Endothelial cell of umbilical vein (primary cell): ENCODE data around the gene IZUMO2. TPM values are rescaled to one million over a fixed set of nuclear protein-coding genes. Genes with fewer than 3 reads are reported as not detected.

Experiments
- BruUV-seq: library from RNA; stranded (reverse); fragments of 400-500 nt; replicated peaks from 2 replicates; lab custom pipeline; 2021; lab: Mats Ljungman, UMichigan
- CTCF ChIA-PET: fragments of 300-600, 350-600 bp; sonication (Branson Sonifier 250); formaldehyde crosslinking; loops from one replicate; lab custom pipeline; 2021; ENCODE audit warnings: antibody characterized with exemption, inconsistent platforms; lab: Charles Lee
- POLR2A ChIA-PET: fragments of 300-600, 350-600 bp; sonication (Branson Sonifier 250); formaldehyde crosslinking; loops from one replicate; lab custom pipeline; 2021; ENCODE audit warnings: antibody characterized with exemption, inconsistent platforms; lab: Charles Lee
- DNase-seq: peaks from one replicate; pipeline ENCODE4 v3.0.0-alpha.2; 2011; ENCODE audit warnings: low read depth, low spot score
- FAIRE-seq: peaks from 2 replicates; lab custom pipeline; 2011; peaks lifted over from hg19 to GRCh38; lab: Jason Lieb, UNC
- H2AFZ ChIP-seq: 2 replicates; pipeline ENCODE4 v1.6.0; 2012; ENCODE audit warnings: low read depth, low read length, control low read depth, inconsistent platforms
- H3K27ac ChIP-seq: 2 replicates; pipeline ENCODE4 v1.5.1; 2011; ENCODE audit warnings: low read depth, mild to moderate bottlenecking, control low read depth, low read length, moderate library complexity; ENCODE audit not compliant: insufficient read depth
- H3K27me3 ChIP-seq, 2 experiments: 2 replicates each; pipeline versions ENCODE4 v1.6.0 to v1.6.1; 2011; ENCODE audit warnings: low read length in 2 of 2, mixed read lengths in 1 of 2; ENCODE audit not compliant: control insufficient read depth in 2 of 2, insufficient read depth in 2 of 2
- H3K36me3 ChIP-seq, 2 experiments: 2 replicates in 1 of 2; 3 replicates in 1 of 2; pipeline ENCODE4 v1.5.1; 2011; ENCODE audit warnings: low read length in 2 of 2, mild to moderate bottlenecking in 1 of 2, moderate library complexity in 1 of 2; ENCODE audit not compliant: control insufficient read depth in 2 of 2, insufficient read depth in 2 of 2; ENCODE audit errors: extremely low read depth in 1 of 2
- H3K4me1 ChIP-seq: 3 replicates; pipeline ENCODE4 v1.5.1; 2011; ENCODE audit warnings: mild to moderate bottlenecking, low read length; ENCODE audit not compliant: control insufficient read depth, insufficient read depth; ENCODE audit errors: extremely low read depth
- H3K4me2 ChIP-seq: 2 replicates; pipeline ENCODE4 v1.6.1; 2011; ENCODE audit warnings: low read length, control low read depth, mixed read lengths; ENCODE audit not compliant: insufficient read depth
- H3K4me3 ChIP-seq, 3 experiments: fragments of 200-600 bp in 1 of 3; sonication (generic), shearing (Covaris generic) in 1 of 3; replicated peaks in 1 of 3; 2 replicates each; pipeline ENCODE4 v1.5.1; 2011 to 2016; ENCODE audit warnings: control low read depth in 3 of 3, low read length in 3 of 3, mild to moderate bottlenecking in 2 of 3, inconsistent platforms in 1 of 3, low read depth in 1 of 3, moderate library complexity in 1 of 3; ENCODE audit not compliant: insufficient read depth in 1 of 3
- H3K79me2 ChIP-seq: 2 replicates; pipeline ENCODE4 v1.6.0; 2012; ENCODE audit warnings: low read length, inconsistent platforms; ENCODE audit not compliant: control insufficient read depth, insufficient read depth
- H3K9ac ChIP-seq: replicated peaks from 2 replicates; pipeline ENCODE3; 2011; ENCODE audit warnings: low read length, control low read depth; ENCODE audit not compliant: insufficient read depth; ENCODE audit errors: extremely low read depth
- H3K9me1 ChIP-seq: replicated peaks from 3 replicates; pipeline ENCODE4 v1.6.0; 2011; ENCODE audit warnings: mild to moderate bottlenecking, low read length; ENCODE audit not compliant: control insufficient read depth, insufficient read depth; ENCODE audit errors: extremely low read depth
- H3K9me3 ChIP-seq: replicated peaks from 2 replicates; pipeline ENCODE4 v1.5.1; 2012; ENCODE audit warnings: low read length, inconsistent platforms; ENCODE audit not compliant: control insufficient read depth, insufficient read depth
- H4K20me1 ChIP-seq: replicated peaks from 2 replicates; pipeline ENCODE3; 2011; ENCODE audit warnings: mild to moderate bottlenecking, low read length; ENCODE audit not compliant: control insufficient read depth, insufficient read depth; ENCODE audit errors: extremely low read depth
- EZH2 ChIP-seq: IDR thresholded peaks from 2 replicates; pipeline ENCODE4 v1.6.1; 2012; ENCODE audit warnings: borderline replicate concordance, low read depth, mild to moderate bottlenecking, moderate library complexity, low read length, inconsistent platforms; ENCODE audit not compliant: severe bottlenecking
- FOS ChIP-seq: IDR thresholded peaks from 2 replicates; pipeline ENCODE4 v1.6.1; 2011; ENCODE audit warnings: mild to moderate bottlenecking, low read length, moderate library complexity, borderline replicate concordance; ENCODE audit not compliant: insufficient read depth
- GATA2 ChIP-seq: IDR thresholded peaks from 2 replicates; pipeline ENCODE4 v1.7.0; 2011; ENCODE audit warnings: low read depth, mild to moderate bottlenecking, moderate library complexity, mixed read lengths, low read length; ENCODE audit not compliant: insufficient read length, insufficient read depth
- JUN ChIP-seq: IDR thresholded peaks from 2 replicates; pipeline ENCODE4 v1.6.1; 2011; ENCODE audit warnings: borderline replicate concordance, low read depth; ENCODE audit not compliant: insufficient read length, insufficient read depth
- MAX ChIP-seq: IDR thresholded peaks from 2 replicates; pipeline ENCODE4 v1.6.1; 2011; ENCODE audit not compliant: insufficient read depth, insufficient read length
- MYC ChIP-seq: IDR thresholded peaks from one replicate; pipeline ENCODE4 v1.6.1; 2011; ENCODE audit warnings: mild to moderate bottlenecking, low read depth, low read length
- POLR2A ChIP-seq: IDR thresholded peaks from 2 replicates; pipeline ENCODE4 v1.6.1; 2012; ENCODE audit warnings: low read depth, mild to moderate bottlenecking, control low read depth, low read length
- POLR2AphosphoS5 ChIP-seq: IDR thresholded peaks from 2 replicates; pipeline ENCODE4 v1.6.1; 2012; ENCODE audit warnings: low read depth, mild to moderate bottlenecking, control low read depth, low read length, moderate library complexity; ENCODE audit not compliant: insufficient read depth
- dilution Hi-C: fragments of 300-500 bp; cut with MboI; formaldehyde crosslinking; loops from one replicate; pipeline ENCODE4 v1.15.0; 2019; ENCODE audit warnings: low sequenced_read_pairs; ENCODE audit not compliant: extremely low pct_ligation_motif_present
- intact Hi-C: fragments of 100-400 bp; cut with micrococcal nuclease; formaldehyde crosslinking; loops from one replicate; pipeline ENCODE4 v1.10.0; 2022
- polyA plus RNA-seq, 4 experiments: library from polyadenylated mRNA; depleted of rRNA in 3 of 4; stranded (reverse) in 3 of 4; unstranded in 1 of 4; fragments of >200 nt; gene quantifications; 2 replicates each; pipeline versions ENCODE4 v1.2.1 to v1.2.3, GENCODE V29; 2011 to 2012; ENCODE audit warnings: missing spikeins in 1 of 4
- total RNA-seq: library from RNA; stranded (reverse); gene quantifications from 2 replicates; pipeline ENCODE4 v1.2.3, GENCODE V29; 2021
- TF ChIP-seq, protein P1 (sequence below), 2 donors: IDR thresholded peaks; 1 replicate in 1 of 2; 2 replicates in 1 of 2; pipeline ENCODE4 v1.5.1; 2011; ENCODE audit warnings: low read length in 2 of 2, mild to moderate bottlenecking in 2 of 2, moderate library complexity in 2 of 2, control low read depth in 1 of 2, inconsistent platforms in 1 of 2, low read depth in 1 of 2; ENCODE audit not compliant: insufficient read depth in 1 of 2; ENCODE audit errors: extremely low read depth in 1 of 2

The IZUMO2 gene
- total and polyA plus RNA-seq, 2 donors (not counting 3 experiments of a cell fraction or from before 2014, with no cell fraction given), result not detected

DNA sequence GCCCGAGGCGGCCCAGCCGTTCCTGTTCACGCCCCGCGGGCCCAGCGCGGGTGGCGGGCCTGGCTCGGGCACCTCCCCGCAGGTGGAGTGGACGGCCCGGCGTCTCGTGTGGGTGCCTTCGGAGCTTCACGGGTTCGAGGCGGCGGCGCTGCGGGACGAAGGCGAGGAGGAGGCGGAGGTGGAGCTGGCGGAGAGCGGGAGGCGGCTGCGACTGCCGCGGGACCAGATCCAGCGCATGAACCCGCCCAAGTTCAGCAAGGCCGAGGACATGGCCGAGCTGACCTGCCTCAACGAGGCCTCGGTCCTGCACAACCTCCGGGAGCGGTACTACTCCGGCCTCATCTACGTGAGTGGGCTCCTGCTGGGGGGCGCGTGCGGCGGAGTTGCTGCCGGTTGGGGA lies 47.3 kb upstream of the IZUMO2 start:
- DNase-seq (no peak), FAIRE-seq (no peak)
- Histone ChIP-seq H3K9ac (no peak overlapping the region), H2AFZ (no peak overlapping the region), H3K27ac (no peak overlapping the region), H3K27me3 (no peaks in the 10 kb centered on the region), H4K20me1 (no peaks in the 10 kb centered on the region), H3K4me1 (no peaks in the 10 kb centered on the region), H3K4me2 (no peak overlapping the region), H3K9me1 (no peaks in the 10 kb centered on the region), H3K36me3 (no peaks in the 10 kb centered on the region), H3K9me3 (no peaks in the 10 kb centered on the region), H3K4me3 (no peak overlapping the region), H3K79me2 (no peaks in the 10 kb centered on the region)
- CTCF ChIA-PET, result no interaction called here
- intact Hi-C loops, result no loop called here
- BruUV-seq, result no TSS peak
- dilution Hi-C loops, result no loop called here
- TF ChIP-seq MAX, result no peak
- no peak for TF ChIP-seq POLR2AphosphoS5
- no peak for TF ChIP-seq EZH2
- TF ChIP-seq MYC, result no peak
- TF ChIP-seq, protein P1, sequence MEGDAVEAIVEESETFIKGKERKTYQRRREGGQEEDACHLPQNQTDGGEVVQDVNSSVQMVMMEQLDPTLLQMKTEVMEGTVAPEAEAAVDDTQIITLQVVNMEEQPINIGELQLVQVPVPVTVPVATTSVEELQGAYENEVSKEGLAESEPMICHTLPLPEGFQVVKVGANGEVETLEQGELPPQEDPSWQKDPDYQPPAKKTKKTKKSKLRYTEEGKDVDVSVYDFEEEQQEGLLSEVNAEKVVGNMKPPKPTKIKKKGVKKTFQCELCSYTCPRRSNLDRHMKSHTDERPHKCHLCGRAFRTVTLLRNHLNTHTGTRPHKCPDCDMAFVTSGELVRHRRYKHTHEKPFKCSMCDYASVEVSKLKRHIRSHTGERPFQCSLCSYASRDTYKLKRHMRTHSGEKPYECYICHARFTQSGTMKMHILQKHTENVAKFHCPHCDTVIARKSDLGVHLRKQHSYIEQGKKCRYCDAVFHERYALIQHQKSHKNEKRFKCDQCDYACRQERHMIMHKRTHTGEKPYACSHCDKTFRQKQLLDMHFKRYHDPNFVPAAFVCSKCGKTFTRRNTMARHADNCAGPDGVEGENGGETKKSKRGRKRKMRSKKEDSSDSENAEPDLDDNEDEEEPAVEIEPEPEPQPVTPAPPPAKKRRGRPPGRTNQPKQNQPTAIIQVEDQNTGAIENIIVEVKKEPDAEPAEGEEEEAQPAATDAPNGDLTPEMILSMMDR (IDR thresholded peaks at IDR 0.05; ENCODE audit: extremely low read depth in 1 of 2, insufficient read depth in 1 of 2, low read depth in 1 of 2, low read length in 2 of 2), result no peak
- TF ChIP-seq POLR2A, result no peak
- TF ChIP-seq JUN, result no peak
- no peak for TF ChIP-seq GATA2
- no peak for TF ChIP-seq FOS
- POLR2A ChIA-PET, result no interaction called here
